HTR-8/SVneo (cell line): ENCODE results near the gene DNAJC18.
"Not testable (repeated sequence)": the region's sequence is repeated elsewhere in the genome, so short reads cannot be mapped to it uniquely, and the experiment has no call there.

ENCODE experiments used
- DNase-seq: peaks from one replicate; pipeline ENCODE4 v3.0.0; 2011; ENCODE audit warnings: low spot score, mixed read lengths; ENCODE audit not compliant: insufficient read length
- FAIRE-seq: peaks from 2 replicates; lab custom pipeline; 2011; peaks lifted over from hg19 to GRCh38; lab: Jason Lieb, UNC

Gene DNAJC18

GRCh38 chr5:139391570-139392323 lies 47.6 kb downstream of the DNAJC18 start:
- DNase-seq, result peak; percentile 80
- no peak for FAIRE-seq

DNA sequence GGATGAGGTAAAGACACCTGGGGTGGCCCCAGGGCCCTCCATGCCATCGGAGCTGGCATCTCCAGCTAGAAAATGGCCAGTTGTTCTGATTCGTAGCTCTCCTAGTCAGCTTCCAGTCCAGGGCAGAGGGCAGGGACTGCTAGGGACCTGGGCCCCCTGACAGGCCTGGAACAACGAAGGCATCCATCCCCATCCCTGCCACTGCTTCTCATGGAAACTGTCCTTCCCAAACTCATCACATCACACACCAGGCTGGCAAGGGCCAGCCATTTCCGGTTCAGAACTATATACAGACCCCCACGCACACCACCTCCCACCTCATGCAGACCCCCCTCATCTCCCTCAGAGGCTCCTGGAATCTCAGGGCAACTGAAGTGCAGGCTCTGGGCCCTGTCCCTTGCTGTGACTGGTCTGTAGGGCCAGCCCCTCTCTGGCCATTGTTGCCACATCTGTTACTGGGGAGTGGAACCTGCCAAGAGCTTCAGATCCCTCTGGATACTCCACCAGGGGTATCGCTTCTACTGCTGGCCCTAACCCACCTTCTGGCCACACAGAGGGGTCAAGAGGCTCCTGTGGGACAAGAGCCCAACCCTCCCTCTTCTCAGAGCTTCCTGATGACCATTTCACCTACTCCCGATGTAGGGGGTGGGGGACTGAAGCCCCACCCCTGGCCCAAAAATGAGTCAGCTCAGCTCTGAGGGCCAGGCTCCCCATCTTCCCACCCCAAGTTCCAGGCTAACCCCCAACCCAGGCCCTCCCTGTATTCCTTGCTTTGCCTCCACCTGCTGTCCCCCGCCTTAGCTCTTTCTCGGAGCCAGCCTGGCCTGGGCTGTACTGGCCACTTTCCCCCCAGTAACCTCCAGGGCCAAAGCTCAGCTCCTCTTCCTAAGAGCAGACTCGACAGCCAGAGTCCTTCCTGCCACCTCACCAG lies 48.4 kb downstream of the DNAJC18 start:
- FAIRE-seq (no peak), DNase-seq (no peak)

GRCh38 chr5:139389701-139390638 lies 49.4 kb downstream of the DNAJC18 start, which contains the start of gene MZB1:
Gene MZB1 (minus strand): TSS chr5:139389913. CDS start chr5:139389856, 57 bp downstream.
- no peak for FAIRE-seq
- DNase-seq, result no peak

- DNase-seq (no peak), FAIRE-seq (no peak)
Observed at GRCh38 chr5:139388198-139388821, 51.0 kb downstream of the DNAJC18 start.

DNA sequence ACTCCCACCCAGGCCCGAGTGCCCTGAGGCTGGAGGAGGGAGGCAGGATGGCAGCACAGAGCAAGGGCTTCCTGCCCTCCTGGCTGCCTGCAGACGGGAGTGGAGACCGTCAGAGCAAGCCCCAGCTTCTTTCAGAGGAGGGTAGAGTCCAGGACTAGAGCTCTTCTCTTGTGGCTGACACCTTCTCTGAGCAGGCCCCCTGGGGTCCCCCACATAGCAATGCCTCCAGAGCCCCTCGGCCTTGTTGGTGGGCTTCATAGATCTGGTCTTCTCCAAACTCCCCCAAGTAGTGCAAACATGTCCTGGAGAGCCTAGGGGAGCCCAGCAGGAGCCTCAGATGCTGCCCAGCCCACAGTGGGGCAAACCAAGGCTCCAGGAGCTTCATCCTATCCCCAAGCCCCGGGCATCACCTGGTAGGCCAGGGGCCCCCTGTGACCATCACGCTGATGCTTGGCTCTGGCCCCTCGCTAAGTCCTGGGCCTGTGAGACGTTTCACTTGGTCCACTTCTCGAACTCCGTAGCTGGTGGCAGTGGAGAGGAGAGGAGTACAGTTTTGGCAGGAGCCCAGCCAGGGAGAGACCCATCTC lies 51.6 kb downstream of the DNAJC18 start:
- no peak for DNase-seq
- FAIRE-seq, result no peak

DNA sequence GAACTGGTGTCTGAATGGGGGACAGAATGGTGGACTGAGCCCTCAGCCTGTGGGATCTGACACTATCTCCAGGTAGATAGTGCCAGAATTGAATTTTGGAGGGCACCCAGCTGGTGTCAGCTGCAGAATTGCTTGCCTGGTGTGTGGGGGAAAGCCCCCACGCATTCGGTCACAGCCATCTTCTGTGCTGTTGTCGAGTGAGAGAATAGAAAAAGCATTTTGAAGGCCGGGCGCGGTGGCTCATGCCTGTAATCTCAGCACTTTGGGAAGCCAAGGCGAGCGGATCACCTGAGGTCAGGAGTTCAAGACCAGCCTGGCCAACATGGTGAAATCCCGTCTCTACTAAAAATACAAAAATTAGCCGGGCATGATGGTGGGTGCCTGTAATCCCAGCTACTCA lies 52.4 kb downstream of the DNAJC18 start:
- not testable (repeated sequence) for DNase-seq, FAIRE-seq

GRCh38 chr5:139386050-139386438 lies 53.3 kb downstream of the DNAJC18 start:
- DNase-seq, result no peak
- no peak for FAIRE-seq

GRCh38 chr5:139385061-139386049 lies 54.0 kb downstream of the DNAJC18 start:
- DNase-seq, result no peak
- no peak for FAIRE-seq

DNA sequence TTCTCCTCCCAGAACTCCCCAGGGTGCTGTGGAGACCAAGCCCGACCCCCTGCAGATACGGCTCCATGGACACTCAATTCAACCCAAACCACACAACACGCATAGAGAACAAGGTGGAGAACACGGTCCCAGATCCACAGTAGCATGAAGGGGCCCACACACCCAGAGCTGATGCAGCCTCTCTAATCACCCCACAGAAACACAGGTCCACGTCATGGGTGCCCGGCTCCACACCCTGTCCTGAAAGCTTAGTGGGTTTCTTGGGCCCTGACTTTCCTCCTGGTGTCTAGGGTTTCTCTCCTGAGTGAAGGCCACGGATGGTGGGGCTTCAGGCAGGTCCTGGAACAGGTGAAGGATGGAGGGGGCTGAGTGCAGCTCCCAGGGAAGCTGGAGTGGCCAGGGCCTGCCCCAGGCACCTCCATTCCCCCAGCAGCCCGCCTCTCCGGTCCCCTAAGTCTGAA lies 54.7 kb downstream of the DNAJC18 start:
- DNase-seq, result no peak
- FAIRE-seq, result no peak

DNA sequence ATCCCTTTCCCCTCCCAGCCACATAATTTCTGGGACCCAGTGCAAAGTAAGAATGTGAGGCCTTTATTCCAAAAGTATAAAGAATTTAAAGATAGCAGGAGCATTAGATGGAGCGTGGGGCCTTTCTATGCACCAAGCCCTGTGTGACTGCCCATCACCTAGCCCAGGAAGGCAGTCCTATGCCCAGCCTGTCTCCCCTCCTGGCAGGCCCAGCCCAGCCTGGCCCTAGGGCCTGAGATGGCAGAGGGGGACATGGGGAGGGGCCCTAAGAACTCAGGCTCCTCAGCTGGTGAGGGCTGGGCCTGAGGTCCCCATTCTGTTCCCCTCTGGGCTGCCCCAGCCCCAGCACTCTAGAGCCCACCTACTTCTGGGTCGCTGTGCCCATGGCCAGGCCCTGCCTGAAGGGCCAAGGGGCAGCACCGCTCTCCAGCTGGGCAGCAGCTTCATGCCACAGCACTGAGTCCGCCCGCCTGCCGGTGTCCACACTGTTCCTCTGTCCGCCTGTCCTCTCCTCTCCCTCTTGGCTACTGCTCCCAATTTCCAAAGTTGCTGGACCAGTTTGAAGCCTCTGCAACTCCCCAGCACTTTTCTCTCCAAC lies 55.2 kb downstream of the DNAJC18 start:
- FAIRE-seq (no peak), DNase-seq (no peak)

DNA sequence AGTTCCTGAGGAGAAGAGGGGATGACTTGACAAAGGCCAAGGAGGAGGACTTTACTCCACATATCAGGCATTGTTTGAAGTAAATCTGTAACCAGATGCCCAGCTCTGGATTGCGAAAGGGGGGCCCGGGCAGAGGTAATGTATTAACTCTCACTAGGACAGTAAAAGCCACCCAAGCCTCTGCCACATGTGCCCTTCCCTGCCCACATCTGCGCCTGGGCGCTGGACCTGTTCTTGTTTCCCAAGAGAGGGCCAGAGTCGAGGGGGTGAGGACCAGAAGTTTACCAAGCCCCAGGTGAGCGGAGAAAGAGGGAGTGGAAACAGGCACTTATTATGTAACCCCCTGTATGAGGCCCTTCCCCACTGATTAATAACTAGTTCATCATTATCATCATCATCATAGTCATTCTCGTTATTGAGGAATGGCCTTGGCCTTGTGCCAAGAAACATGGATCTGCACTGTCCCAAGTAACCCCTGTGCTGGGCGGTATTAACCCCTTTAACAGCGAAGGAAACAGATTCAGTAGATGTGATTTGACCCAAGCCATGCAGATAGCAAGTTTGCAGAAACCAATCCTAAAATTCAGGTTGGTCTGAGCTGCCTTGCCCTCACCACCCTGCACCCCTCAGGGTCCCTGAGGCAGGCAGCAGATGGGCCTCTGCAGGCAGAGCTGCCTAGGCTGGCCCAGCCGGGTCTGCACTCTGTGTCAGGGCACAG lies 55.9 kb downstream of the DNAJC18 start, which contains the start of gene SLC23A1:
Gene SLC23A1 (minus strand): TSS at position 23 of the 718 bp plus-strand sequence. CDS start 44 bp downstream, outside the sequence.
- DNase-seq, result no peak
- FAIRE-seq, result no peak

- no peak for DNase-seq
- no peak for FAIRE-seq
Observed at GRCh38 chr5:139382807-139383206, 56.5 kb downstream of the DNAJC18 start.

DNA sequence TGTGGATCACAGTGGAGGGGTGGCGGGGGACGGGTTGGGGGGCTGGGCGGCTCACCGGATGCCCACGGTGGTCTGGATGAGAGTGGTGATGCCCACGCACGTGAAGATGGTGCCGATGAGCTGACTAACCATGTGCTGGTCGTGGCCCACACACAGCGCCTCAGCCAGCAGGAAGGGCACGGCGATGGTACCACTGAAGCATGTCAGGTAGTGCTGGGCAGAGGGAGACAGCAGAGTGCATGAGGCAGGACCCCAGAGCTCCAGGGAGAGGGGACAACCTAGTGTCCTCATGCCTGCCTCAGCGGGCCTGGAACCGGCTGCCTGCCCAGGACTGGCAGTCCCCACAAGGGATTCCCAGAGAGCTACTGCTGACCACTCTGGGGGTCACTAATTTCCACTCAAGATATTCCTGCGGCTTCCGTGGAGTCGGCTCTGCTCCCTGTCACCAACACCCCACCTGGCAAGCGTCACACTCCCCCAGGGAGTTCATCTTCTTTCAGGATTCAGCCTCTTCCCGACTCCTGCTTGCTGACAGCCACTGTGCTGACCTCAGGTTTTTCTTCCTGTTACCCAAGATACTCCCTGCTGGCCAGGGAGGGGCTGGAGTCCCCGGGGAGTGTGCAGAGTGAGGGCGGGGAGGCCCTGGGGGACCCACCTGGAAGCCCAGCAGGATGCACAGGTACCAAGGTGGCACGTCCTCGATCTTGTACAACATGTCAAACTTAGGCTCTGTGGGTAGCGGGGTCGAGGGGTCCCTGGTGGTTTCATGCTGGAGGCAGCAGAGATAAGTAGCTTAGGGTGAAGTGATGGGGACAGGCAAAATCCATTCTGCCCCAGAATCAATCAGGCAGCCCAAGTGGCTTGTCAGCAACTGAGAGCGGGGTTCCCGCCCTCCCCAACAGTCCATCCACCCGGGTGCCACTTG lies 57.2 kb downstream of the DNAJC18 start:
- no peak for FAIRE-seq
- DNase-seq, result no peak

DNA sequence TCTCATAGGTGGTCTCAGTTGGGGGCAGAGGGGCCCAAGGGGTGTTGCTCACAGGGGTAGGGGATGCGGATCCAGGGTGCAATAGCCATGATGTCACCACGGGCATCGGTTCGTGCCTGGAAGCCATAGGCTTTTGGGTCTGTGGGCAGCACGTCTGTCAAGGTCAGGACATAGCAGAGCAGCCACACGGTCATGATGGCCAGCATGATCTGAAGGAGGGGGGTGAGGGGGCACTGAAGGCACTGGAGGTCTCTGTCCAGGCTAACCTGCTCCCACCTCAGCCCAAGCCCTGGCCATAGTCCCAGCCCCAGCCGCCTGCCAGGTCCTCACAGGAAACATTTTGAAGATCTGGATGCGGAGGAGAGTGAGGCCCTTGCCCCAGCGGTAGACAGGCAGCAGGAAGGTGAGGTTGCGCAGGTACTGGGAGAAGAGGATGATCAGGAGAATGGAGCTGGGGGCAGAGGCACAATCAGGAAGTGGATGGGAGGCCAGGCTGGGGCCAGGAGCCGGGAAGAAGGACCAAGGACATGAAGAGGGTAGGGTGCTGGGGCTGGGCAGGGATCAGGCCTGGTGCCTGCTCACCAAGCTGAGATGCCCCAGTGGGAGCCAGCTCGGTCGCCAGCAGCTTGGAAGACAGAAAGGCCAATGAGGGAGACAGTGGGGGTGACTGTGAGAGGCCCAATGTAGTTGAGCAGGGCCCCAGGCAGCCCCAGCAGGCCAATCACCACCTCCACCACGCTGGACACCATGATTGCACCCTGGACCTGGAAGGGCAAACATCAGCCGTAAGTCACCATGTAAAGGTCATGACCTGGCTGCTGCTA lies 59.5 kb downstream of the DNAJC18 start:
- FAIRE-seq, result no peak
- DNase-seq, result no peak

GRCh38 chr5:139378941-139379361 lies 60.4 kb downstream of the DNAJC18 start:
- FAIRE-seq (no peak), DNase-seq (no peak)
